ENCODE measurements around the gene SARS2.
A peak's percentile ranks its signal among the peaks of the same experiment; 100 is the strongest.

Gene SARS2

DNA sequence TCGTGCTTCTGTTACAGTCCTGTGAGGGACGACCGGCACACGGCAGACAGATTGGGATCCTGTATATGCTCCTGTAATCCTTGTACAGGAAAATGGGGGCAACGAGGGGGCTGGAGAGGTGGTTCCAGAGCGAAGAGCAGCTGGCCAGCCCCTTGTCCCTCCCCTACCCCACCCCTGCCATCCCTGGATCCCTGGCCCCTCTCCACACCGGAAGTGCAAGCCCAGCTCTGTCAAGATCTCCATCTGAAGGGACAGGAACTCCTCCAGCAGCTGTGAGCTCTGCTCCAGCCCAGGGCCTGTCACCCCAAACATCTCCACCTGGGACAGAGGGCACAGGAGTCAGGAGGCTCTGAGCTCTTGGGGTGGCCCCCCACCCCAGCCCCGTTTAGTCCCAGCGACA lies 13.0 kb downstream of the SARS2 start:
- no peak for DNase-seq

DNA sequence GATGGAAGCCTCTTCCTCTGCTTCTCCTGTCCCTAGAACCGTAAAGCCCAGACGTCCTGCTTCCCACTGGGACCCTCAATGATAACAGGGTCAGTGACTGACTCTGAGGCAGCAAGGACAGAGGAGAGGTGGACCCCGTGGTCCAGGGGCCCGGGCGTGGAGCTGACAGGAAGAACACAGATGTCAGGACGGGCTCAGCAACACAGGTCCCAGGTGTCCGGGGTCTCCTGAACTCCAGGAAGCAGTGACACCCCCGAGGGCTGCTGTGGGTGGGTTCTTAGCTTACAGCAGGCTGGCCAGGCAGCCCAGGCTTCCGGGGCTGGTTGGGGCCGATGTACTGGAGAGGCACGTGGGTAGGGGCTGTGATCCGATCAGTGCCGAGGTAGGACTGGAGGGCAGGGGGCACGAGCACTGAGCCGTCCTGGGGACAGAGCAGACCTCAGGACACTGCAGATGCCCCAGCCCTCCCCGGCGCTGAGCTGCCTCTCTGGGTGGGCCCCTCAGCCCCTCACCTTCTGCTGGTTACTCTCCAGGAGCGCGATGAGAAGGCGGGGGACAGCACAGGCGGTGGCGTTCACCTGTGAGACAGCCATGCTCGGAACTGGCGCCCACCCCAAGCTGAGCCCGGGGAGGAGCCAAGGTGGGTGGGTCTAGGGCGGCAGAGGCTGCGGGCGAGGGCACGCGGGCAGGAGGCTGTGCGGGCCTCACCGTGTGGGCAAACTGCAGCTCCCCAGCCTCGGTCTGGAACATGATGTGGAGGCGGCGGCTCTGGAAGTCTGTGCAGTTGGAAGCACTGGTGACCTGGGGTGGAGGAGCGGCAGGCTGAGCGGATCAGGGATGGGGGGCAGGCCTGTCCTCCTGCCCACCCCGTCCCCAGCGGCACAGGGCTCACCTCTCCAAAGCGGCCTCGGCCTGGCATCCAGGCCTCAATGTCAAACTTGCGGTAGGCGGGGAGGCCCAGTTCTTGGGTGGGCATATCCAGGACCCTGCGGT lies 14.9 kb downstream of the SARS2 start:
- no peak for DNase-seq

DNA sequence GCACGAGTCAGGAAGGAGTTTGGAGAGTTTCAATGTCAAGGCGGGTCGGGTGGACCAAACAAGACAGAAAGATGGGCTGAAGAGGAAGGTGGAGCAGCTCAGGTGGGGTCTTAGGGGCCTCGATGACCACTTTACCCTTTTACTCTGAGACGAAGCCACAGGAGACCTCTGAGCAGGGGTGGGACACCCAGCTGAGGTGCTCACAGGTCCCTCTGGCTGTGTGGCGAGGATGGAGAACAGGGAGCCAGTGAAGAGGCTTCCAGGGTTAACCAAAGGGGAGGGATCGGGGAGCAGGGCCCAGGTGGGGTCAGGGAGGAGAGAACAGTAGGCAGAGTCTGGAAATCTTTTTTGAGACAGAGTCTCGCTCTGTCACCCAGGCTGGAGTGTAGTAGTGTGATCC lies 16.6 kb downstream of the SARS2 start:
- no peak for DNase-seq

GRCh38 chr19:38912600-38913514 lies 17.7 kb downstream of the SARS2 start:
- peak; percentile 100 for DNase-seq

- no peak for DNase-seq
These were observed 19.1 kb downstream of the SARS2 start for GRCh38 chr19:38911388-38912001.

DNA sequence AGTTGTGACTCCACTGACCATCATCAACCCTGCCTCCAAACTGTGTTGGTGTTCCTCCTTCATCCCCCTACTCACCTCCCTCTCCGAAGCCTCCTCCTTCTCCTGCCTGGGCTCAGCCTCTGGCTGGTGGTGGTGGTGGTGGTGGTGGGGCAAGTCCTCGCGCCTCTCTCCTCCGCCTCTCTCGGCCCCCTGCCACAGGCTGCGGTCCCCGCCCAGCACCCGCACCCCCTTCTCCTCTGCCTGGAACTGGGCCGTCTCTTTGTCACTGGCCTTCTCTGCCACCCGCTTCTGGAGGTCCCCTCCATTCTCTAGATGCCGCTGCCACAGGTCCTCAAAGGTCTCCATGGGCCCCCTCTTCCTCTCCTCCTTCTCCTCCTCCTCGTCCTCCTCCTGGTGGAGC lies 20.1 kb downstream of the SARS2 start:
- no peak for DNase-seq

DNA sequence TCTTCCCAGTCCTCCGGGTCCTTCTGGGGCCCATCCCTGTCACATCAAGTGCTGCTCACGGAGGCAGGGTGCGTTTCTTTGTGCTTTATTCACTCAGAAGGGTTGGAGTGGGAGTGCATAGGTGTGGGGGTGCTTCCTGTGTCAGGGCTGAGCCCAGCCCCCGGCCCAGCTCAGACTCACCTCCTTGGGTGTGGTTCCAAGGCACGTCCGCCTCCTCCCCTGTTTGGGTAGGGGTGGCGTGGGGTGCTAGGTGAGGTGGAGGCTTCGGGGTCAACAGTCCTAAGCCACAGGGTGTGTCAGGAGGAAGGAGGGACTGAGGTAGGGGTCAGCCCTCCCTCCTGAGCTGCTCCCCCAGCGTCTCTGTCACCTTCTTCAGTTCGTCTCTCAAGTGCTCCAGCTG lies 21.7 kb downstream of the SARS2 start:
- no peak for DNase-seq

- no peak for DNase-seq
These were observed 22.9 kb downstream of the SARS2 start for GRCh38 chr19:38907670-38908069.

- no peak for DNase-seq
These were observed 23.3 kb downstream of the SARS2 start for GRCh38 chr19:38907227-38907626.

- no peak for DNase-seq
These were observed 24.9 kb downstream of the SARS2 start for GRCh38 chr19:38905620-38906019.

DNA sequence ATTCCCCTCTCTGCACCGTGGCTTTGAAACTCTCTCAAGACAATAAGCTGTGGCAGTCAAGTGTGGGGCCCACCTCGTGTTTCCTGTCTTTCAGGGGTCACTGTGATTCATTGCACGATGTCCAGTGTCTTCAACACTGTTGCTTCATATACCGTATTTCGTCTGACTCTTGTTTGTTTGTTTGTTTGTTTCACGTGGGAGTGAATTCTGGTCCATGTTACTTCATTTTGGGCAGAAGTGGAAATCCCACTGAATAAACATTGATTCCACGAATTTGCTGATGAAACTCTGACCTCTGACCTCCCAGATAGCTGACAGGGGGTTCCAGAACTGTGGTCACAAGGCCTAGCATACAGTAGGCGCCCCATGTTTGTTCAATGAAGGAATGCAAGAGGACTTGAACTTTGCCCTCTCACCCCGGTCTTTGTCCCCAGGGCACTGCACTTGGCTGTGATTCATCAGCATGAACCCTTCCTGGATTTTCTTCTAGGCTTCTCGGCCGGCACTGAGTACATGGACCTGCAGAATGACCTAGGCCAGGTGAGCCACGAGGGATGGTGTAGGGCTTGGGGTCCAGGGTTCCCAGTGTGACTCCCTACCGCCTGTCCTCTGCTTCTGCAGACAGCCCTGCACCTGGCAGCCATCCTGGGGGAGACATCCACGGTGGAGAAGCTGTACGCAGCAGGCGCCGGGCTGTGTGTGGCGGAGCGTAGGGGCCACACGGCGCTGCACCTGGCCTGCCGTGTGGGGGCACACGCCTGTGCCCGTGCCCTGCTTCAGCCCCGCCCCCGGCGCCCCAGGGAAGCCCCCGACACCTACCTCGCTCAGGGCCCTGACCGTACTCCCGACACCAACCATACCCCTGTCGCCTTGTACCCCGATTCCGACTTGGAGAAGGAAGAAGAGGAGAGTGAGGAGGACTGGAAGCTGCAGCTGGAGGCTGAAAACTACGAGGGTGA lies 25.7 kb downstream of the SARS2 start:
- no peak for DNase-seq

DNA sequence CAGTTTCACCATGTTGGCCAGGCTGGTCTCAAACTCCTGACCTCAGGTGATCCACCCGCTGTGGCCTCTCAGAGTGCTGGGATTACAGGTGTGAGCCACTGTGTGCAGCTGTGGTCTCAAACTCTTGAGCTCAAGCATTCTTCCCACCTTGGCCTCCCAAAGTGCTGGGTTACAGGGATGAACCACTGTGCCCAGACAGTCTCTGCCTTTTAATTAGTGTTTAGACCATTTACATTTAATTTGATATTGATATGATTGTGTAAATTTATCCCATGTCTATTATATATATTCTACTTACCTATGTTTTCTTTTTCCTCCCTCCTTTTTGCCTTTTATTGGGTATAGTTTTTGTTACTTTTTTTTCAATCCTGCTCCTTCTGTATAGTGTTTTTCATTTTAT lies 28.9 kb downstream of the SARS2 start:
- no peak for DNase-seq

DNA sequence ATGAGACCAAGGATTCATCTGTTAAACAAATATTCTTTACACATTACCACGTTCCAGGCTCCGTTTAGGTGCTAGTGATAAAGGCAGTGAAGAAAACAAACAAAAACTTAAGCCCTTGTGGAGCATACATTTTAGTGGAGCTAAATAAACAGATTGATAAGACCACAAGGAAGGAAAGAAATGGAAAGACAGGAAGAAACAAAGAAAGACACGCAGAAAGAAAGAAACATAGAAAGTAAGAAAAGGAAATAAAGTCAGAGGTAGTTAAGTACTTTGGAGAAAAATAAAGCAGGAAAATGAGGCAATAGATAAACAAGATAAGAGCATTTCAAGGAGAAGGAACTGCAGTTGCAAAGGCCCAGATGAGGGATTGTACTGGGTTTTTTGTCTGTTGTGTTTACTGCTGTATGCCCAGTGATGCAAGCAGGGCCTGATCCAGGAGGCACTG lies 29.8 kb downstream of the SARS2 start:
- DNase-seq: no peak

DNA sequence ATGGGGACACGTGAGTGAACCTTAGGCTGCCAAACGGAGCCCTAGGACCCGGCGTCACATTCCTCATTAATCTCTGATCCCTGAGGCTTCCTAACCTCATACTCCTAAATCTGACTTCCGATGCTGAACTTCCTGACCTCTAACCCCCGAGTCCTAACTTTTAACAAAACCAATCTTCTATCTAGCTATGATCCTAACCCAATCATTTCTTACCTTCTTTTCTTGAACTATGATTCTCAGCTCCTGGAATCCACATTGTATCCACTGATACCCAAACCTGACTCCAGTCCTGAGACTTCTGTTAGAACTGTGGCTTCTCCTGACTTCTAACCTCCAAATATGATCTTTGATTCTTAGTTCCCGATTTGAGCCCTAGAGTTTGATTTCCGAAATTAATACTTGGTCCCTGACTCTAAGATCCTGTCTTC lies 30.3 kb downstream of the SARS2 start:
- no peak for DNase-seq

DNA sequence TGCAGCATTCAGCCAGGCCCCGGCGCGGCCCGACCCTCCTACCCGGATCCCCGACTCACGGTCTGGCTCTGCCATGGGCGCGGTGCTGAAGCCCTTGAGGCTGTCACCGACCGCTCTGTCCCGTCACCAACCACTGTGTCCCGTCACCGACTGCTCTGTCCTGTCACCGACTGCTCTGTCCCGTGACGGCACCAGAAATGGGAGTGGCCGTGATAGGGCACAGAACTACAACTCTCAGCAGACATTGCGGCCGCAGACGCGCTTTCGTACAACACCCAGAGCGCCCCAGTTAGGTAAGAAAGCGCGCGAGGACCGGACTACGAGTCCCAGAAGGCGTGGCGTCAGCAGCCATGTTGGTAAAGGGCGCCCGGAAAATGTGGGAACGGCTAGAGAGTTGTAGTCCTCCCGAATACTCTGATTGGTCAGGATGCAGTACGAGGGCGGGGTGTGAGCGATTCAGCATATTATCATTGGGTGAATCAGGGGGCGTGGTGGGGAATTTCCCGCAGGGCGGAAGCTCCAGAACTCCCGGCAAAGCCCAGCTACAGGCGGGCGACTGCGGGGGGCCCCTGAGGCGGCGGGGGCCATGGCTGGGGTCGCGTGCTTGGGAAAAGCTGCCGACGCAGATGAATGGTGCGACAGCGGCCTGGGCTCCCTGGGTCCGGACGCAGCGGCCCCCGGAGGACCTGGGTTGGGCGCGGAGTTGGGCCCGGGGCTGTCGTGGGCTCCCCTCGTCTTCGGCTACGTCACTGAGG lies 30.9 kb downstream of the SARS2 start, which contains the start of the genes NFKBIB and SIRT2:
Gene NFKBIB, plus strand, starts transcription at position 523 of the 755 bp plus-strand sequence. Its CDS starts 64 bp downstream, at position 587.
Gene SIRT2, minus strand, starts transcription at position 172 of the 755 bp plus-strand sequence. Its CDS starts 97 bp downstream, at position 75.
- peak; percentile 100 for DNase-seq

- no peak for DNase-seq
These were observed 31.6 kb downstream of the SARS2 start for GRCh38 chr19:38898788-38899446.

DNA sequence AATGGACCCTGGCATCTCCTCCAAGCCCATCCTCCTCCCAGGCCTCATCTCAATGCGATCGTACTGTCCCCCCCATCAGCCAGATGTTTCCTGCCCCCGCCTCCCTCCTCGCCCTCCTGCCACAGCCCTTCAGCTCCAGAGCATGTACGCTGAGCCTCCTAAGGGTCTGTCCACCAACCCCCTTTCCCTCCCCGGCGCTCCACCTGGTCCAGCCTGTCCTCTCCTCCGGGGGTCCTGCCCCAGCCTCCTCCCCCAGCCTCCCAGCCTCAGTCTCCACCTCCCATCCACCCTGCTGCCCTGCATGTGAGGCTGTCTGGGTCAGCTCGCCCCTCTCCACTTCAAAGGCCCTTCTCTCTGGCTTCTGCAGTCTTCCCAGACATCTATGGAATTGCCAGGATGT lies 35.6 kb downstream of the SARS2 start:
- DNase-seq: no peak

- no peak for DNase-seq
These were observed 37.2 kb downstream of the SARS2 start for GRCh38 chr19:38893341-38893771.

GRCh38 chr19:38892841-38893240 lies 37.7 kb downstream of the SARS2 start:
- no peak for DNase-seq

DNA sequence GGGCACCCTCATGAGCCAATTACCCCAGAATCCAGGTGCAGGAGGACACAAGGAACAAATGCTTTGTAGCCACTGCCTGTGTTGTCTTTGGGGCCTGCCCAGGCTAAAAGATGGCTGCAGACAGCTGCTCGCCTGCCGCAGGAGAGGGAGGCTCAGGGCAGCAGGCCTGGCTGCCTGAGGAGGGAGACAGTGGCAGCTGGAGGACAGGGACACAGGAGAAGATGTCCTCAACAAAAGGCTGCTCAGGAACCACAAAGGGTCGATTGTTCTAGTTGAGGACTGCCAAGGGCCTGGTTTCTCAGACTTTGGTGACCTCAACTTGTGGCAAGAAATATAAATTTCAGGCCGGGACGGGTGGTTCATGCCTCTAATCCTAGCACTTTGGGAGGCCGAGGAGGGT lies 38.8 kb downstream of the SARS2 start:
- DNase-seq: no peak

All from MV-4-11 (cell line).